ENCODE measurements around the gene C11orf21.

Gene C11orf21

DNA sequence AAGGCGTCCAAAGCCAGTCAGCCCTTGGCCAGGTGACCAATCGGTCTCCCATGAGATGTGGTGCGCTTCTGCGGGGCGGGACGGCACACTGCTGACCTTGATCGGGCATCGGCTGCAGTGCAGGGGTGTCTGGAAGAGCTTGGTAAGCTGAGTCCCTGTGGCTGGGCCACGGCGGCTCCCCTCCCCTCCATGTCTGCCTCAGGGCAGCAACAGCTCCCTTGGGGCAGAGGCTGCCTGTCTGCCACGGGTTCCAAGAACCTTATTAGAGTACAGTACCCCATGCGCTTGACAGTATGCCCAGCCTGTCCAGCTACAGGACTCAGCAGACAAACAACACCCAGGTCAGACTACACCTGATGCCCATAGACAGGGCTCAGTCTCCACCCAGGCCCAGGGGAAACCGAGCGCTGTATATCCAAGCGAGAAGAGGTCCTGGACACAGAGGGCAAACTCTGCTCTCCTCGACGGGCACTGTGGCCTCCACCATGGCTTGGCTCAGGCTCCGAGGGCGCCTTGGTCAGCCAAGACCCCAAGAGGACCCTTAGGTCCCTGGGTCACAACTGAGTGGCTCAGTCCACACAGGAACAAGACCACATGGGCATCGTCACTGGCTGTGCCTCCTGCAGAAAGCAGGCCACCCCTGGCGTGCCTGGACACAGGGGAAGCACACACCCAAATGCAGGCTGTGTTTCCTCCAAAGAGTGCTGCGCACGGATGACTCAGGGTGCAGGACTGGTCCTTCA, 19.0 kb upstream of the C11orf21 start:
- DNase-seq = no peak

DNA sequence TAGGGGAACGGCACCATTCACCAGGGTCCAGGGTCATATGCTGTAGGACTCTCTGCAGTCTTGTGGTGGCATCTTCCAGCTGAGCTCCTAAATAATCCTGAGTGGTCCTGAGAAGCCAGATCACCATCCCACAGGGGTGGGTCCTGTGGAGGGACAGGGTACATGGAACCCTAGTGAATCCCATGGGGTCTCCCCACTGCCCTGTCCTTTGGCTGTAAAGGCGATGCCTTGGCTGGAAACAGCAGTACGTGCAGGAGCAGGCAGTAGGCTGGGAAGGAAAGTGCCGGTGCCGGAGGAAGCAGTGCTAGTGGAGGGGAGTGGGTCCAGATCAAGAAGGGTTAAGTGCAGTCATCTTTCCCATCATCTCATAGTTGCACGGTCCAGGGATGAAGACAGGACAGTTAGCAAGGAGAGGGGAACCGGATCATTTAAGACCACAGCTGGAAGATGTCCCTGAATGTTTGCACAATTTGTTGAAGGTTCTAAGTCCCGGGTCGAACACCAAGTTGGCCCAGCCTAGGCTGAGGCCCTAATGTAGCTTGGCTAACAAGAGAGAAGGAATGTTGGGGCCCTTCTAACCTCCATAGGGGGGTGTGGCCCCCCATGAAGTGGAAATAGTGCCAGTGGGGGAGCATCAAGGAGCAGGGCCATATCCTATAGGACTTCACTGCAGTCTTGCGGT, 18.2 kb upstream of the C11orf21 start:
- no peak for DNase-seq

DNA sequence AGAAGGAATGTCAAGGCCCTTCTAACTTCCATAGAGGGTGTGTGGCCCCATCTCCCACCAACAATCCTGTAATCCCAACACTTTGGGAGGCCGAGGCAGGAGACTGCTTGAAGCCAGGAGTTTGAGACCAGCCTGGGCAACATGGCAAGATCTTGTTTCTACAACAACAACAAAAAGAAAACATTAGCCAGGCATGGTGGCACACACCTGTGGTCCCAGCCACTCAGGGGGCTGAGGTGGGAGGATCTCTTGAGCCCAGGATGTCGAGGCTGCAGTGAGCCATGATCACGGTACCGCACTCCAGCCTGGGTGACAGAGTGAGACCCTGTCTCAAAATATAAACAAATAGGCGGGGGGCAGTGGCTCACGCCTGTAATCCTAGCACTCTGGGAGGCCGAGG, 17.0 kb upstream of the C11orf21 start:
- DNase-seq = no peak

- DNase-seq = no peak
These were observed 16.4 kb upstream of the C11orf21 start for GRCh38 chr11:2318123-2318522.

DNA sequence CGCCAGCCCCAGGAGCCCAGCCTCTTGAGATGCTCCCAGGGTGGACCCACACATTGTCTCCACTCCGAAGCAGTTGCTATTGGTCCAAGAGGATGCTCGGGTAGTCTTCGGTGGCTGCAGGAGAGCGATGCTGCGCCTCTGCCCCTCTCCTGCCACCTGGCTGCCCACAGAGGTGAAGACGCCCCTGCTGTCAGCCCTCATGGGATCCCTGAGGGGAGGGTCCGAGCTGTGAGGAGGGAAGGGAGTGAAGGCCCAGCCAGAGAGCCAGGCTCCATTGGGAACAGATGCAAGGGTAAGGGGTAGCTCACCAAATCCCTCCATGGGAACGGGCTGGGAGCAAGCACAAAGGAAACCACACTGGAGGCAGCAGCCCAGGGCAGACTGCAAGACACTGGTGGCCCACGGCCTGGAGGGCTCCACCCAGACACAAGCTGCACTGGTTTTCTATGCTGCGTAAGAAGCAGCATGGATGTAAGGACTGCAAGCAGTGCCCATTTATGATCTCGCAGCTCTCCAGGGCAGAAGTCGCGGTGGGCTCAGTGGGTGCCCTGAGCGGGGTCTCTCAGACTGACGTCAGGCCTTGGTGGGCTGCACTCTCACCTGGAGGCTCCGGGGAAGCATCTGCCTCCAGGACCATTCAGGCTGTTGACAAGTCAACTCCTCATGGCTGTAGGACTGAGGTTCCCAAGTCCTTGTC, 15.8 kb upstream of the C11orf21 start:
- DNase-seq = no peak

DNA sequence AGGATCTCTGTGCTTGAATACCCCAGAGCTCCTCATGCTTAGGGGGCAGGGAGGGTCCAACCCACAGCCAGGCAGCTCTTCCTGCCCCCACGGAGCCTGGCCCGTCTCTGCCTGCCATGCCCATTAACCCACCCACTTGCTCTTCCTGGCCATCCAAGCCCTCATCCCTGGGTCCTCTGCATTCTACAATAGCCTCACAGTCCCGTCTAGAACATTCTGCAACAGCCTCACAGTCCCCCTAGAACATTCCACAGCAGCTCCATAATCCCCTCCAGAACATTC, 15.2 kb upstream of the C11orf21 start:
- no peak for DNase-seq

DNA sequence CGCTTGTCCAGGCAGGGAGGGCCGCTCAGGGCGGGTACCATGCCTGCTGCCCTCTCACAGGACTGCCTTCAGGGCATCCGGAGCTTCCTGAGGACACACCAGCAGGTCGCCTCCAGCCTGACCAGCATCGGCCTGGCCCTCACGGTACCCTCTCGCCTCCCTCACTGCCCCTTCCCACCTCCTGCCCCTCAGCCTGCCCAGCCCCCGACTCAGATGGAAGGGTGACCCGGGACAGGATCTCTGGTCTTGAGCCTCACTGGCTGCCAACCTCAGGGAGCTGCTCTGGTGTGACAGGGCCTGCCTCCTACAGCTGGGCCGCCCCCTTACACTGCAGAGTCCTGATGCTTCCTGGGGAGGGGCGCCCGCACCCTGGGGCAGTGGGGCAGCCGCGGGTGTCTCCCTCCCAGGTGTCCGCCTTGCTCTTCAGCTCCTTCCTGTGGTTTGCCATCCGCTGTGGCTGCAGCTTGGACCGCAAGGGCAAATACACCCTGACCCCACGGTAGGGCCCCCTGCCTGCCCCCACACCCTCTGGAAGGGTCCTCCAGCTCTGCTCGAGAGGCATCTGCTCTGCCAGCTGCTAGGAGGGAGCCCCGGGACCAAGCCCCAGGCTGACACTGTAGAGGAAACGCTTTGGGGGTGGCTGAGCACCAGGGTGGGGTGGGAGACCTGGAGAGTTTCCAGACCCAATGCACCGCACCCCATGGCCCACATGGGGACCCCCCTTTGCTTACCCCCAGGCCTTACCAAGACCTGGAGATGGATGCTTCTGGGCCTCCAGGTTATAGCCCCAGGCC, 14.6 kb upstream of the C11orf21 start:
- no peak for DNase-seq

GRCh38 chr11:2315395-2316168, 13.9 kb upstream of the C11orf21 start:
- DNase-seq = no peak

DNA sequence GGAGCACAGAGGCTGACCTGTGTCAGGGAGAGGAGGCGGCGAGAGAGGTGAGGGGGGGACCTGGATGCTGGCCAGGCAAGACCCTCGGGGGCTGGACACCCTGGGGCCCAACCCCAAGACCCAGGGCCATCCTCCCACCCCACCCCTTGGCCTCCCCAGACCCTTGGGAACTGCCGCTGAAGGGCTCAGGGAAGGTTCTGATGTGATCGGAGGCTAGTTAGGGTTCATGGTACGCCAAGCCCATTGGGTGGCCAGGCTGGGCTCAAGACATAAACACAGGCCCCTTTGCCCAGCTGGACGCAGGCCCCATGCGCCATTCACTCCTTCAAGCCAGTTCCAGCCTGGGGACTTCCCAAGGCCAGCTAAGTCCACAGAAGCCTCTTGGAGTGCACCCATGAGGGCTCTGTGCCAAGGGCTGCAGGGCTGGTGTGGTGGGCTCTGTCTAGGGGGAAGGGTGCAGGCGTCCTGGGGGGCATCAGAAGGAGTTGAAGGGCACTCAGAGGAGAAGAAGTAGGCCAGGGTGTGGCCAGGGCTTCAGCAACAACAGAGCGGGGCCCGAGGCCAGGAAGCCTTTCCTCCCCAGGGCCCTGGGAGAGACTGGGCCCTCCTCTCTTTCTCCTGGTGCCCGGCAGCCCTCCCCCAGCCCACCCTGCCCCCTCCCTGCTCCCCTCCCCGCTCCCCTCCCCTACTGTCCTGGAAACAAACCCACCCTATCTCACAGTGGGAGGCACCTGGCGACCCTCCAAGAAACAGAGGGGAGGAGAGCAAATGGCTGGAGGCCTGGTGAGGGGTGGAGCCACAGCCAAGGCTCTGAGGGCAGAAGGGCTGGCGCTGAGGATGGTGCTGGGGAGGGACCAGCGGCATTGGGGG, 13.0 kb upstream of the C11orf21 start:
- DNase-seq = no peak

GRCh38 chr11:2314136-2314524, 12.4 kb upstream of the C11orf21 start:
- DNase-seq = no peak

DNA sequence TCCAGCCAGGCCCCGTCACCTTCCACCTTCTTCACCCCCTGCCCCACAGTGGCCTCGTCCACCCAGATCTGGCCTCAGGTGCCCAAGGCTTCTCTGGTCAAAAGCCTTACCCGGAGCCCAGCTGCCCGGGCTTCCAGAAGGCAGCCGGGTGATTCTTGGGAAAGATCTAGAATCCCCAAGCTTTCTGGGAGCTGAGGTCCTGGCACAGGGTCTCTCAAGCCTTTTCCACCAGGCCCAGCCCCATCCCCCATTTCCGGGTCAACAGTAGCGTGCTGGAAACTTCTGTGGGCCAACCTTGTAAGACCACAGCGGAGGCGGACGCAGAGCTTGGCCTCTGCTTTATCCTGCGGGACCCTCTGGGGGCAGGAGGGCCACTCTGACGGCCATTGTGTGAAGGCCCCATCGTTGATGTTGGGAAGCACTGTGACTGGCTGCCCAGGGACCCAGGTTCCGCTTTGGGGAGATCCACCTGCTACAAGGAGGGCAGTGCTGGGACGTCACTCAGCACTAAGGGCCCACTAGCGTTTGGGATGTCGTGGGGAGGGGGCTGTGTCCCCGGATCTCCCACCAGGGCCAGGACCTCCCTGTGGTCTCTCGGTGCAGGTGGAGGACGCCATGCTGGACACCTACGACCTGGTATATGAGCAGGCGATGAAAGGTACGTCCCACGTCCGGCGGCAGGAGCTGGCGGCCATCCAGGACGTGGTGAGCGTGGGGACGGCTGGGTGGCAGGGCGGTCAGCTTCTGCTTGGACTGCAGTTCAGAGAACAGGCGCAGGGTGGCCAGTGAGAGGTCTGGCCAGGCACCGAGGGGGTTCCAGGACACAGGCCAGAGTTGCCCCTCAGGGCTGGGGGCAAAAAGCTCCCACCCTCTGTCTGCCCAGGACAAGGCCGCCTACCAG, 11.6 kb upstream of the C11orf21 start:
- DNase-seq = no peak

DNA sequence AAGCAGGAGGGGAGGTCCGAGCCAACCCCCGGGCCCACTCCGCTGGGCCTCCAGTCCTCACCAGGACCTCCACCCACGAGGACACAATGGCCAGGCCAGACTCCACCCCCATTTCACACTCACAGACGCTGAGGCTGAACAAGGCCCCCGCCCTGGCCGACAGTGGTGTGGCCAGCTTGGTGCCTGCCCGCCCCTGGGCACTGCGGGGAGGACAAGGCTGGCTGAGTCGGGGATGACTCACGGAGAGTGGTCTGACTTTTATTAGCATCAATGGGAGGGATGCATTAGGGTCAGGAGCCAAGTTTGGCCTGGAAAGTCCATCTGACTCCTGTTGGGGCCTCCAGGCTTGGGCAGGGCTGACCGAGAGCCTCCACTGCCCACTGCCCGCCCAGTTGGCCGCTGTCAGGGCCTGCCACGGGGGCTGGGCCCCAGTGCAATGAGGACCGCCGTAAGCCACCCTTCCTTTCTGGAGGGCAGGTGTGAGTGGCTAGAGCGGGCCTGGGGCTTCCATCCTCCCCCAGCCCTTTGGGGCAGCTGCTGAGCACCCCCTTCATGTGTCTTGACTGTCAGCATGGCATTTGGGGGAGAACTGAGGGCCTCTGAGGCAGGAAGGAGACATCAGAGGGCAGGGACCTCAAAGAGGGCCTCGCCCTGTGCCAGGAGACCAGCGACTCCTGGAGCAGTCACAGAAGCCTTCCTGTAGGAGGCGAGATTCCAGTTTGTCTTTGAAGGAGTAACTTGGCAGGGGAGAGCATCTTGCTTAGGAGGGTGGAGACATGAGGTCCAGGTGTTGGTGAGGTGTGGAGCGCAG, 10.7 kb upstream of the C11orf21 start:
- DNase-seq = no peak

GRCh38 chr11:2311353-2312133, 9.8 kb upstream of the C11orf21 start:
- DNase-seq = no peak

GRCh38 chr11:2310786-2311352, 9.2 kb upstream of the C11orf21 start:
- DNase-seq = no peak

- no peak for DNase-seq
These were observed 8.5 kb upstream of the C11orf21 start for GRCh38 chr11:2310073-2310785.

GRCh38 chr11:2309251-2310072, 7.7 kb upstream of the C11orf21 start:
- DNase-seq = no peak

DNA sequence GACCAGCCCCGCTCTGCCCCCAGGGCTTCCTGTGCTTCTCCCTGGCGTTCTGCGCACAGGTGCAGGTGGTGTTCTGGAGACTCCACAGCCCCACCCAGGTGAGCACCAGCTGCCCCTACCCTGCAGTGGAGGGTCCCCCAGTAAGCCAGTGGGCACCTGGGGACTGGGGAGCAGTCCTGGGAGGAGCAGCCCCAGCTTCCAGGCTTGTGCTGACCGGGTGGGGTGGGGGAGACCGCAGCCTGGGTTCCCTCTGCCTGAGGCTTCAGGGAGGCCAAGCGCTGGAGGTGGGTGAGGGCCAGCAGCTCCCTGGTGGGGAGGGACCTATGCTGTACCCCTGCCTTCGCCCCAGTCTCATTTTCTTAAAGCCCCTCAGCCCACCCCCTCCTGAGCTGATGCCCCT, 7.0 kb upstream of the C11orf21 start:
- DNase-seq = no peak
